H7 (cell line): ENCODE results near the gene NCLN. TPM values are rescaled to one million over a fixed set of nuclear protein-coding genes. Genes with fewer than 3 reads are reported as not detected.

Source experiments
- DNase-seq: peaks from one replicate; pipeline ENCODE4 v3.0.0; 2012
- H3K27me3 ChIP-seq: 2 replicates; pipeline ENCODE4 v1.6.0; 2011; ENCODE audit warnings: mild to moderate bottlenecking, low read length; ENCODE audit not compliant: control insufficient read depth, insufficient read depth
- H3K36me3 ChIP-seq: replicated peaks from 2 replicates; pipeline ENCODE4 v1.5.1; 2011; ENCODE audit warnings: low read length; ENCODE audit not compliant: control insufficient read depth, insufficient read depth
- H3K4me3 ChIP-seq: 2 replicates; pipeline ENCODE4 v1.5.1; 2011; ENCODE audit warnings: low read depth, mild to moderate bottlenecking, control low read depth, low read length, moderate library complexity; ENCODE audit not compliant: insufficient read depth
- total RNA-seq: library from RNA; depleted of rRNA; stranded (reverse); fragments of >200 nt; shearing (Covaris generic); gene quantifications from 2 replicates; pipeline ENCODE4 v1.2.3, GENCODE V29; 2014; rRNA removed

Gene NCLN
- total RNA-seq, 1 experiment from 2014 or later = 82.8 TPM

DNA sequence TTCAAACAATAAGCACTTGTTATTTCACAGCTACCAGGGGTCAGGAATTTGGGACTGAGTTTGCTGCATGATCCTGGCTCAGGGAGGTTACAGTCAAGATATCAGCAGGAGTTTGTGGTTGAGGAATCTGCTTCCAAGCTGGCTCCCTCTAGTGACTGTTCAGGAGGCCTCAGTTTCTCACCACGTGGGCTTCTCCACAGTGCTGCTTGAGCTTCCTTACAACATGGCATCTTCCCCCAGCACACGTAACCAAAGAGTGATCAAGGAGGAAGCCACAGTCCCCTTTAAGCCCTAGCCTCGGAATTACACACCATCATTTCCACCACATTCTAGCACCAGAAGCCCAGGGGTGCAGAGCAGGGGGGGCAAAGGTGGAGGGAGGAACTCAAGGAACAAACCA lies 67.5 kb downstream of the NCLN start:
- Histone ChIP-seq H3K27me3 (no peaks in the 10 kb centered on the region), H3K36me3 (no peaks in the 10 kb centered on the region), H3K4me3 (no peak overlapping the region)
- DNase-seq = no peak

DNA sequence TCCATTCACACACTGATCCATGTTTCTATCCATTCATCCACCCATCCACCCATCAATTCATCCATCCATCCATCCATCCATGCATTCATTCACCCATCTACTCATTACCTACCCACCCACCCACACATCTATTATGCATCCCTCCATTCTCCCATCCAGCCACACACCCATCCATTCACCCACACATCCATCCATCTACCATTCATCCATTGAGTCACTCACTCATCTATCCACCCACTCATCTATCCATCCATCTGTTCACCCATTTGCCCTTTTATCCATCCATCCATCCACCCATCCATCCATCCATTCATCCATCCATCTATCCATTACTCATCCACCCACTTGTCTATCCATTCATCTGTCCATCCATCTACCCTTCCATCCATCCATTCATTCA lies 68.8 kb downstream of the NCLN start:
- H3K4me3 ChIP-seq = no peak overlapping the region
- no peaks in the 10 kb centered on the region for H3K36me3 ChIP-seq
- DNase-seq = no peak
- H3K27me3 ChIP-seq = no peaks in the 10 kb centered on the region

DNA sequence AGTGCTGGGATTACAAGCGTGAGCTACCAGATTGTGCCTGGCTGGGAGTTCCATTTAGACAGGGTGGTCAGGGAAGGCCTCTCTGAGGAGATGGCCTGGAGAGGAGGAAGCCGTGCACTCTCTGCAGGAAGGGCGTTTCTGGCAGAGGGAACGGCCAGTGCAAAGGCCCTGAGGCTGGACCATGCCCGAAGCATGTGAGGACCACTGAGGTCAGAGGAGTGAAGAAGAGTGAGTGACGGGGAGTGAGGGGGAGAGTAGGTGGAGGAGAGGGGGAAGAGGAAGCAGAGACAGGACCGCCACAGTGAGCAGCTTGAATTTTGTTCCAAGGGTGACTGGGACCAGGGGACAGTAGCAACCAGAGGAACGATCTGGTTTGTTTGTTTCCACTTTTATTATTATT lies 71.3 kb downstream of the NCLN start:
- DNase-seq = no peak
- H3K4me3 ChIP-seq = no peak overlapping the region
- H3K27me3 ChIP-seq = no peaks in the 10 kb centered on the region
- no peaks in the 10 kb centered on the region for H3K36me3 ChIP-seq

Other genes starting within 250 kb of the NCLN start
- 4.6 and 5.5 TPM in 2 replicates for gene ZNF77, start 241.0 kb upstream of the NCLN start, total RNA-seq
- 10.4 and 14.2 TPM in 2 replicates for gene TLE6, start 208.4 kb upstream of the NCLN start, total RNA-seq
- gene TLE2, start 156.7 kb upstream of the NCLN start, total RNA-seq = 9.6 and 18.7 TPM in 2 replicates
- gene TLE5, start 123.4 kb upstream of the NCLN start, total RNA-seq = 300 and 386 TPM in 2 replicates
- 30.0 and 35.0 TPM in 2 replicates for gene GNA11, start 91.6 kb upstream of the NCLN start, total RNA-seq
- not detected in 2 replicates for gene GNA15, start 49.9 kb upstream of the NCLN start, total RNA-seq
- gene S1PR4, start 7.2 kb upstream of the NCLN start, total RNA-seq = not detected in 2 replicates
- 1.4 and 2.5 TPM in 2 replicates for gene CELF5, start 38.7 kb downstream of the NCLN start, total RNA-seq
- gene NFIC, start 180.7 kb downstream of the NCLN start, total RNA-seq = 1.7 and 2.2 TPM in 2 replicates